Common myeloid progenitor, CD34-positive (primary cell): Measurements from ENCODE around the gene TXNL1.

Experiments
- CTCF ChIA-PET: fragments of 350-600 bp; sonication (Branson Sonifier 250); formaldehyde crosslinking; loops from one replicate; lab custom pipeline; 2021; ENCODE audit warnings: antibody characterized with exemption; lab: Charles Lee
- POLR2A ChIA-PET: fragments of 350-600 bp; sonication (Branson Sonifier 250); formaldehyde crosslinking; loops from one replicate; lab custom pipeline; 2021; ENCODE audit warnings: antibody characterized with exemption; lab: Charles Lee
- DNase-seq, 3 donors: peaks; one replicate each; pipeline versions ENCODE4 v3.0.0 to v3.0.0-alpha.2; 2013
- H3K27ac ChIP-seq, 2 experiments: 1 replicate in 1 of 2; 2 replicates in 1 of 2; pipeline ENCODE4 v1.7.0; 2013; ENCODE audit warnings: inconsistent platforms in 2 of 2, low read length in 2 of 2, mild to moderate bottlenecking in 2 of 2, low read depth in 1 of 2, moderate library complexity in 1 of 2; ENCODE audit not compliant: severe bottlenecking in 2 of 2, insufficient read depth in 1 of 2, poor library complexity in 1 of 2
- H3K27me3 ChIP-seq, 5 experiments: replicated peaks in 2 of 5; 1 replicate in 3 of 5; 2 replicates in 2 of 5; pipeline versions ENCODE4 v1.6.1 to v1.7.0; 2013; ENCODE audit warnings: low read length in 4 of 5, mild to moderate bottlenecking in 2 of 5, moderate library complexity in 2 of 5, inconsistent platforms in 1 of 5; ENCODE audit not compliant: insufficient read depth in 5 of 5, control insufficient read depth in 4 of 5
- H3K36me3 ChIP-seq, 4 experiments: 1 replicate in 2 of 4; 2 replicates in 2 of 4; pipeline versions ENCODE4 v1.6.1 to v1.7.0; 2013; ENCODE audit warnings: low read length in 3 of 4, control low read depth in 1 of 4, mild to moderate bottlenecking in 1 of 4; ENCODE audit not compliant: control insufficient read depth in 4 of 4, insufficient read depth in 4 of 4
- H3K4me1 ChIP-seq, 4 experiments: 1 replicate in 3 of 4; 2 replicates in 1 of 4; pipeline versions ENCODE4 v1.6.1 to v1.7.1; 2013; ENCODE audit warnings: low read length in 3 of 4, mild to moderate bottlenecking in 3 of 4, control low read depth in 1 of 4, inconsistent platforms in 1 of 4, moderate library complexity in 1 of 4; ENCODE audit not compliant: control insufficient read depth in 4 of 4, insufficient read depth in 4 of 4; ENCODE audit errors: control extremely low read depth in 1 of 4
- H3K4me3 ChIP-seq, 7 experiments: 1 replicate in 4 of 7; 2 replicates in 3 of 7; pipeline versions ENCODE4 v1.5.1 to v1.7.0; 2013; ENCODE audit warnings: mild to moderate bottlenecking in 7 of 7, low read length in 6 of 7, moderate library complexity in 6 of 7, inconsistent platforms in 2 of 7, low read depth in 2 of 7, control low read depth in 1 of 7; ENCODE audit not compliant: insufficient read depth in 4 of 7, control insufficient read depth in 1 of 7; ENCODE audit errors: extremely low read depth in 1 of 7
- H3K9me3 ChIP-seq, 5 experiments: 1 replicate in 4 of 5; 2 replicates in 1 of 5; pipeline versions ENCODE4 v1.6.1 to v1.7.1; 2013; ENCODE audit warnings: low read length in 4 of 5, mild to moderate bottlenecking in 2 of 5, inconsistent platforms in 1 of 5, low read depth in 1 of 5, moderate library complexity in 1 of 5; ENCODE audit not compliant: control insufficient read depth in 4 of 5, insufficient read depth in 2 of 5; ENCODE audit errors: control extremely low read depth in 1 of 5
- WGBS: methylation state at CpG from one replicate; pipeline ENCODE4 v1.1.5; 2013; ENCODE audit not compliant: insufficient coverage; 5-methylcytosine and 5-hydroxymethylcytosine counted together

TXNL1 gene

GRCh38 chr18:56647071-56647470, 8.7 kb upstream of the TXNL1 start:
- ChIA-PET CTCF (interaction anchor here (0.8 to 1.7 kb wide), 5 partner anchors 18 to 62 kb away, joined by 3 to 5 read pairs (median 4); no protein-coding TSS in a partner anchor), POLR2A (no interaction called here)
- Histone ChIP-seq H3K27me3 (no peaks in the 10 kb centered on the region), H3K4me3 (no peak overlapping the region), H3K27ac (no peak overlapping the region), H3K36me3 (no peaks in the 10 kb centered on the region), H3K4me1 (peaks cover 6 to 36% (median 10%) of the 10 kb centered on the region in 4 experiments), H3K9me3 (no peaks in the 10 kb centered on the region)
- no peak for DNase-seq

- CTCF ChIA-PET: interaction anchor here (1.0 kb wide), 2 partner anchors 8 to 22 kb away, joined by 3 read pairs; partner anchors contain the start of gene TXNL1
- Histone ChIP-seq H3K4me1 (peaks cover 0 to 27% (median 1%) of the 10 kb centered on the region in 4 experiments), H3K36me3 (no peaks in the 10 kb centered on the region), H3K4me3 (no peak overlapping the region), H3K9me3 (no peaks in the 10 kb centered on the region), H3K27me3 (no peaks in the 10 kb centered on the region), H3K27ac (no peak overlapping the region)
- no CpG with 5 or more reads among the region's 5 CpGs for WGBS
- POLR2A ChIA-PET: no interaction called here
- DNase-seq: peak in 2 of 3 donors; percentile 42 to 48
These were observed 7.1 kb upstream of the TXNL1 start for GRCh38 chr18:56645415-56646016.

- Histone ChIP-seq H3K36me3 (no peaks in the 10 kb centered on the region), H3K27me3 (no peaks in the 10 kb centered on the region), H3K4me3 (no peak overlapping the region), H3K27ac (no peak overlapping the region), H3K9me3 (no peaks in the 10 kb centered on the region), H3K4me1 (peaks cover 2 to 25% (median 7%) of the 10 kb centered on the region in 4 experiments)
- no CpG with 5 or more reads among the region's 3 CpGs for WGBS
- DNase-seq: no peak
- CTCF ChIA-PET: interaction anchor here (1.6 kb wide), 1 partner anchor 58 kb away, joined by 4 read pairs; no protein-coding TSS in a partner anchor
- POLR2A ChIA-PET: no interaction called here
These were observed 5.0 kb upstream of the TXNL1 start for GRCh38 chr18:56643381-56643780.

GRCh38 chr18:56641714-56642337, 3.4 kb upstream of the TXNL1 start:
- POLR2A ChIA-PET: no interaction called here

GRCh38 chr18:56639571-56639970, 1.2 kb upstream of the TXNL1 start:
- Histone ChIP-seq H3K36me3 (peaks cover 0 to 6% (median 2%) of the 10 kb centered on the region in 4 experiments), H3K9me3 (no peaks in the 10 kb centered on the region), H3K4me1 (peaks cover 9 to 26% (median 15%) of the 10 kb centered on the region in 4 experiments), H3K4me3 (peak overlapping the region in 5 of 7 experiments; percentile 83 to 99 (median 95)), H3K27me3 (no peaks in the 10 kb centered on the region), H3K27ac (no peak overlapping the region)
- POLR2A ChIA-PET: interaction anchor here (0.6 kb wide), 1 partner anchor 59 kb away, joined by 6 read pairs; no protein-coding TSS in a partner anchor
- WGBS: 94% methylated on average over 9 of the region's 9 CpGs
- no peak for DNase-seq
- CTCF ChIA-PET: interaction anchor here (0.8 to 1.2 kb wide), 3 partner anchors 11 to 12 kb away, joined by 3 to 4 read pairs (median 4); partner anchors contain the start of gene WDR7

More at GRCh38 chr18:56641714-56642337, 3.4 kb upstream of the TXNL1 start:
- peaks cover 6 to 17% (median 9%) of the 10 kb centered on the region in 4 experiments for H3K4me1 ChIP-seq
- H3K36me3 ChIP-seq: no peaks in the 10 kb centered on the region
- CTCF ChIA-PET: interaction anchor here (1.5 to 1.6 kb wide), 2 partner anchors 9 to 11 kb away, joined by 3 to 11 read pairs; partner anchors contain the start of gene WDR7
- no peak for DNase-seq
- H3K4me3 ChIP-seq: no peak overlapping the region
- no peaks in the 10 kb centered on the region for H3K27me3 ChIP-seq
- no peak overlapping the region for H3K27ac ChIP-seq
- no peaks in the 10 kb centered on the region for H3K9me3 ChIP-seq
- WGBS: 99% methylated on average over 5 of the region's 8 CpGs

- 71% methylated on average over 5 of the region's 6 CpGs for WGBS
- Histone ChIP-seq H3K36me3 (peaks cover 0 to 6% (median 4%) of the 10 kb centered on the region in 4 experiments), H3K4me3 (peak overlapping the region in 6 of 7 experiments; percentile 83 to 99 (median 94)), H3K9me3 (no peaks in the 10 kb centered on the region), H3K27ac (peak overlapping the region; percentile 65 to 98), H3K27me3 (no peaks in the 10 kb centered on the region), H3K4me1 (peaks cover 9 to 26% (median 15%) of the 10 kb centered on the region in 4 experiments)
- POLR2A ChIA-PET: interaction anchor here (1.8 kb wide), 1 partner anchor 12 kb away, joined by 7 read pairs; the partner anchor contains the start of gene WDR7
- CTCF ChIA-PET: interaction anchor here (0.8 to 1.2 kb wide), 2 partner anchors 11 to 12 kb away, joined by 3 to 4 read pairs; partner anchors contain the start of gene WDR7
- DNase-seq: no peak
These were observed 651 bp upstream of the TXNL1 start for GRCh38 chr18:56639104-56639381.
